Measurements from ENCODE around the gene HSF5.

HSF5 gene

GRCh38 chr17:58381124-58382035 lies 106.8 kb downstream of the HSF5 start:
- Mint-ChIP-seq H3K4me1 (peaks cover 28% of the 10 kb centered on the region), H3K4me3 (no peak overlapping the region), H3K27ac (peak overlapping the region; percentile 52), H3K36me3 (peaks cover 2% of the 10 kb centered on the region), H3K27me3 (no peaks in the 10 kb centered on the region), H3K9me3 (no peaks in the 10 kb centered on the region)
- no peak for ATAC-seq

GRCh38 chr17:58380207-58381123 lies 107.7 kb downstream of the HSF5 start:
- Mint-ChIP-seq H3K36me3 (no peaks in the 10 kb centered on the region), H3K4me3 (no peak overlapping the region), H3K27ac (no peak overlapping the region), H3K9me3 (no peaks in the 10 kb centered on the region), H3K27me3 (no peaks in the 10 kb centered on the region), H3K4me1 (peaks cover 33% of the 10 kb centered on the region)
- ATAC-seq, result no peak

- Mint-ChIP-seq H3K36me3 (no peaks in the 10 kb centered on the region), H3K4me1 (peaks cover 34% of the 10 kb centered on the region), H3K4me3 (no peak overlapping the region), H3K27ac (no peak overlapping the region), H3K27me3 (no peaks in the 10 kb centered on the region), H3K9me3 (no peaks in the 10 kb centered on the region)
- ATAC-seq, result no peak
Measured at GRCh38 chr17:58379511-58379824, 108.7 kb downstream of the HSF5 start.

- Mint-ChIP-seq H3K4me3 (no peak overlapping the region), H3K4me1 (peaks cover 30% of the 10 kb centered on the region), H3K9me3 (no peaks in the 10 kb centered on the region), H3K27me3 (no peaks in the 10 kb centered on the region), H3K27ac (no peak overlapping the region), H3K36me3 (no peaks in the 10 kb centered on the region)
- no peak for ATAC-seq
Measured at GRCh38 chr17:58378733-58379510, 109.3 kb downstream of the HSF5 start.

GRCh38 chr17:58377661-58378060 lies 110.5 kb downstream of the HSF5 start:
- H3K4me3 Mint-ChIP-seq, result no peak overlapping the region

GRCh38 chr17:58377093-58377601 lies 111.1 kb downstream of the HSF5 start:
- Mint-ChIP-seq H3K4me1 (peaks cover 19% of the 10 kb centered on the region), H3K36me3 (no peaks in the 10 kb centered on the region), H3K27ac (no peak overlapping the region), H3K9me3 (no peaks in the 10 kb centered on the region), H3K4me3 (no peak overlapping the region), H3K27me3 (no peaks in the 10 kb centered on the region)
- ATAC-seq, result no peak

More at GRCh38 chr17:58377661-58378060, 110.5 kb downstream of the HSF5 start:
- Mint-ChIP-seq H3K27ac (no peak overlapping the region), H3K4me1 (peaks cover 24% of the 10 kb centered on the region), H3K27me3 (no peaks in the 10 kb centered on the region), H3K9me3 (no peaks in the 10 kb centered on the region), H3K36me3 (no peaks in the 10 kb centered on the region)
- ATAC-seq, result no peak

- Mint-ChIP-seq H3K4me1 (peaks cover 14% of the 10 kb centered on the region), H3K4me3 (no peak overlapping the region), H3K9me3 (no peaks in the 10 kb centered on the region), H3K27me3 (no peaks in the 10 kb centered on the region), H3K36me3 (no peaks in the 10 kb centered on the region), H3K27ac (no peak overlapping the region)
- ATAC-seq, result no peak
Measured at GRCh38 chr17:58376472-58377000, 111.7 kb downstream of the HSF5 start.

GRCh38 chr17:58375811-58376210 lies 112.4 kb downstream of the HSF5 start:
- Mint-ChIP-seq H3K4me1 (peaks cover 16% of the 10 kb centered on the region), H3K27ac (no peak overlapping the region), H3K36me3 (no peaks in the 10 kb centered on the region), H3K9me3 (no peaks in the 10 kb centered on the region), H3K4me3 (no peak overlapping the region), H3K27me3 (no peaks in the 10 kb centered on the region)
- no peak for ATAC-seq

GRCh38 chr17:58375256-58375655 lies 113.0 kb downstream of the HSF5 start:
- no peak overlapping the region for H3K4me3 Mint-ChIP-seq
- no peaks in the 10 kb centered on the region for H3K9me3 Mint-ChIP-seq
- peaks cover 21% of the 10 kb centered on the region for H3K4me1 Mint-ChIP-seq
- H3K27ac Mint-ChIP-seq, result no peak overlapping the region
- no peaks in the 10 kb centered on the region for H3K36me3 Mint-ChIP-seq
- no peaks in the 10 kb centered on the region for H3K27me3 Mint-ChIP-seq
- no peak for ATAC-seq

GRCh38 chr17:58373923-58374322 lies 114.3 kb downstream of the HSF5 start:
- Mint-ChIP-seq H3K36me3 (no peaks in the 10 kb centered on the region), H3K27ac (no peak overlapping the region), H3K4me3 (no peak overlapping the region), H3K27me3 (no peaks in the 10 kb centered on the region), H3K4me1 (peaks cover 29% of the 10 kb centered on the region), H3K9me3 (no peaks in the 10 kb centered on the region)
- no peak for ATAC-seq

- no peaks in the 10 kb centered on the region for H3K36me3 Mint-ChIP-seq
- H3K4me3 Mint-ChIP-seq, result no peak overlapping the region
- no peaks in the 10 kb centered on the region for H3K27me3 Mint-ChIP-seq
- H3K4me1 Mint-ChIP-seq, result peaks cover 32% of the 10 kb centered on the region
- no peaks in the 10 kb centered on the region for H3K9me3 Mint-ChIP-seq
- peak overlapping the region; percentile 15 for H3K27ac Mint-ChIP-seq
- ATAC-seq, result no peak
Measured at GRCh38 chr17:58373003-58373402, 115.2 kb downstream of the HSF5 start.

GRCh38 chr17:58371300-58371950 lies 116.8 kb downstream of the HSF5 start:
- Mint-ChIP-seq H3K4me3 (no peak overlapping the region), H3K27me3 (no peaks in the 10 kb centered on the region), H3K4me1 (peaks cover 32% of the 10 kb centered on the region), H3K36me3 (no peaks in the 10 kb centered on the region), H3K27ac (peak overlapping the region; percentile 30), H3K9me3 (no peaks in the 10 kb centered on the region)
- no peak for ATAC-seq

- no peaks in the 10 kb centered on the region for H3K9me3 Mint-ChIP-seq
- peak overlapping the region; percentile 30 for H3K27ac Mint-ChIP-seq
- no peaks in the 10 kb centered on the region for H3K27me3 Mint-ChIP-seq
- H3K36me3 Mint-ChIP-seq, result no peaks in the 10 kb centered on the region
- H3K4me3 Mint-ChIP-seq, result no peak overlapping the region
- H3K4me1 Mint-ChIP-seq, result peaks cover 30% of the 10 kb centered on the region
- ATAC-seq, result no peak
Measured at GRCh38 chr17:58370716-58371115, 117.5 kb downstream of the HSF5 start.

- Mint-ChIP-seq H3K27ac (peak overlapping the region; percentile 30), H3K4me1 (peaks cover 26% of the 10 kb centered on the region), H3K9me3 (no peaks in the 10 kb centered on the region), H3K27me3 (no peaks in the 10 kb centered on the region), H3K4me3 (no peak overlapping the region), H3K36me3 (no peaks in the 10 kb centered on the region)
- no peak for ATAC-seq
Measured at GRCh38 chr17:58370309-58370708, 117.9 kb downstream of the HSF5 start.

Measured in stimulated activated memory B cell treated with anti-CD40 and anti-IgM and Interleukin-4, amounts not matched to agents 10 μg/mL and 1 μg/mL and 100 μg/mL, for 72 hours (primary cell).